Measurements from ENCODE around the gene FBXO11.
A peak's percentile ranks its signal among the peaks of the same experiment; 100 is the strongest.

FBXO11 gene

DNA sequence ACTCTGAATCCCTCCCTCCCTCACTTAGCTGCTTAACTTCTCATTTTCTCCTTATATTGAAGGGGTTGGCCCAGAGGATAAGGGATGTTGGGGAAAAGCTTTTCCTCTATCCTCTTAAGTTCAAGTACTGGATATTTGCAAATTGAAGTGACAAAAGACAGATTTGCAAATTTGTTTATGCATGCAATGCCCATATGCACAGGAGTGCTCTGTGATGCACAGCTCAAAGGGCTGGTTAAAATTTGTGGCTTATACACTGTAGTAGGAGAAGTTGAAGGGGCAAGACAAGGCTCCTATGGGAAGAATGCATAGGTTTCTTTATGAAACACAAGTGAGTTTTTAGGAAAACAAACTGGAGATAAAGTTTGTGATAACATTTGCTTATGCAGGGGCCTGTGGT lies 131.7 kb downstream of the FBXO11 start:
- no peak for DNase-seq (ENCODE audit: low read depth)
- no peak overlapping the region for H3K4me3 ChIP-seq (ENCODE audit: low read depth, low read length)
- TF ChIP-seq, protein P1, sequence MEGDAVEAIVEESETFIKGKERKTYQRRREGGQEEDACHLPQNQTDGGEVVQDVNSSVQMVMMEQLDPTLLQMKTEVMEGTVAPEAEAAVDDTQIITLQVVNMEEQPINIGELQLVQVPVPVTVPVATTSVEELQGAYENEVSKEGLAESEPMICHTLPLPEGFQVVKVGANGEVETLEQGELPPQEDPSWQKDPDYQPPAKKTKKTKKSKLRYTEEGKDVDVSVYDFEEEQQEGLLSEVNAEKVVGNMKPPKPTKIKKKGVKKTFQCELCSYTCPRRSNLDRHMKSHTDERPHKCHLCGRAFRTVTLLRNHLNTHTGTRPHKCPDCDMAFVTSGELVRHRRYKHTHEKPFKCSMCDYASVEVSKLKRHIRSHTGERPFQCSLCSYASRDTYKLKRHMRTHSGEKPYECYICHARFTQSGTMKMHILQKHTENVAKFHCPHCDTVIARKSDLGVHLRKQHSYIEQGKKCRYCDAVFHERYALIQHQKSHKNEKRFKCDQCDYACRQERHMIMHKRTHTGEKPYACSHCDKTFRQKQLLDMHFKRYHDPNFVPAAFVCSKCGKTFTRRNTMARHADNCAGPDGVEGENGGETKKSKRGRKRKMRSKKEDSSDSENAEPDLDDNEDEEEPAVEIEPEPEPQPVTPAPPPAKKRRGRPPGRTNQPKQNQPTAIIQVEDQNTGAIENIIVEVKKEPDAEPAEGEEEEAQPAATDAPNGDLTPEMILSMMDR (conservative IDR thresholded peaks at IDR 0.05; ENCODE audit: low read depth, low read length) = no peak

DNA sequence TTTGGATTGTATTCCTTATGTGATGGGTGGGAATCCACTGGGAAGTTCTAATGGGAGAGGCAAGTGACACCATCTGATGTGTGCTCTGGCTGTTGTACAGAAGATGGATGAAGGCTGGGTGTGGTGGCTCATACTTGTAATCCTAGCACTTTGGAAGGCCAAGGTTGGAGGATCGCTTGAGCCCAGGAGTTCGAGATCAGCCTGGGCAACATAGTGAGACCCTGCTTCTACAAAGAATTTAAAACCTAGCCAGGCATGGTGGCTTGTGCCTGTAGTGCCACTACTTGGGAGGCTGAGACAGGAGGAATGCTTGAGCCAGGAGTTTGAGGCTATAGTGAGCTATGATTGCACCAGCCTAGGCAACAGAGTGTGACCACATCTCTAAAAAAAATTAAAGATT lies 134.0 kb downstream of the FBXO11 start:
- no peak overlapping the region for H3K4me3 ChIP-seq (ENCODE audit: low read depth, low read length)
- TF ChIP-seq, protein P1 (conservative IDR thresholded peaks at IDR 0.05; ENCODE audit: low read depth, low read length) = no peak
- no peak for DNase-seq (ENCODE audit: low read depth)

DNA sequence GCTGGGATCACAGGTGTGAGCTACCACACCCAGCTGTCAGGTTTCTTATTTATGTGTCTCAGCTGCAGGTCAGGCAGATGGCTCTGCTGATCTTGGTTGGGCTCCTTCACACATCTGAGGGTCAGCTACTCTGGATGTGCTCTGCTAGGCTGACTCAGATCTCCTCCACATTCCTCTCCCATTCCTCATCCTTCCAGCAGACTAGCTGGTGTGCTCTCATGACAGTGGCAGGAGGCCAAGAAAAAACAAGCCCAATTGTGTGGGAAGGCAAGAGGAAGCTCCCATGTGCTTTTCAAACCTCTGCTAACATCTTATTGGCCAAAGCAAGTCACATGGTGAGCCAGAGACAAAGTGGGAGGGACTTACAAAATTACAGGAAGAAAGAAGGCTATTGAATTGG lies 135.1 kb downstream of the FBXO11 start:
- DNase-seq (ENCODE audit: low read depth) = peak; percentile 99
- H3K4me3 ChIP-seq (ENCODE audit: low read depth, low read length) = no peak overlapping the region
- TF ChIP-seq, protein P1 (conservative IDR thresholded peaks at IDR 0.05; ENCODE audit: low read depth, low read length) = no peak

DNA sequence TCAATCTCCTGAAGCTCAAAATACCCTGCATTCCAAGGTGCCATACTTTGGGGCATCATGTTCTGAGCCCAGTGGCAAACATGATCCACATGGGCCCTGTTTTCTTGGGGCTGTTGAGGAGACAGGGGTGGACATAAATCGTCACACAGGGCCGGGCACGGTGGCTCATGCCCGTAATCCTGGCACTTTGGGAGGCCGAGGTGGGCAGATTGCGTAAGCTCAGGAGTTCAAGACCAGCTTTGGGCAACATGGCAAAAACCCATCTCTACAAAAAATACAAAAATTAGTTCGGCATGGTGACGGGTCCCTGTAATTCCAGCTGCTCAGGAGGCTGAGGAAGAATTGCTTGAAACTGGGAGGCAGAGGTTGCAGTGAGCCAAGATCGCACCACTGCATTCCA lies 137.0 kb downstream of the FBXO11 start:
- TF ChIP-seq, protein P1 (conservative IDR thresholded peaks at IDR 0.05; ENCODE audit: low read depth, low read length) = no peak
- H3K4me3 ChIP-seq (ENCODE audit: low read depth, low read length) = no peak overlapping the region
- DNase-seq (ENCODE audit: low read depth) = no peak

DNA sequence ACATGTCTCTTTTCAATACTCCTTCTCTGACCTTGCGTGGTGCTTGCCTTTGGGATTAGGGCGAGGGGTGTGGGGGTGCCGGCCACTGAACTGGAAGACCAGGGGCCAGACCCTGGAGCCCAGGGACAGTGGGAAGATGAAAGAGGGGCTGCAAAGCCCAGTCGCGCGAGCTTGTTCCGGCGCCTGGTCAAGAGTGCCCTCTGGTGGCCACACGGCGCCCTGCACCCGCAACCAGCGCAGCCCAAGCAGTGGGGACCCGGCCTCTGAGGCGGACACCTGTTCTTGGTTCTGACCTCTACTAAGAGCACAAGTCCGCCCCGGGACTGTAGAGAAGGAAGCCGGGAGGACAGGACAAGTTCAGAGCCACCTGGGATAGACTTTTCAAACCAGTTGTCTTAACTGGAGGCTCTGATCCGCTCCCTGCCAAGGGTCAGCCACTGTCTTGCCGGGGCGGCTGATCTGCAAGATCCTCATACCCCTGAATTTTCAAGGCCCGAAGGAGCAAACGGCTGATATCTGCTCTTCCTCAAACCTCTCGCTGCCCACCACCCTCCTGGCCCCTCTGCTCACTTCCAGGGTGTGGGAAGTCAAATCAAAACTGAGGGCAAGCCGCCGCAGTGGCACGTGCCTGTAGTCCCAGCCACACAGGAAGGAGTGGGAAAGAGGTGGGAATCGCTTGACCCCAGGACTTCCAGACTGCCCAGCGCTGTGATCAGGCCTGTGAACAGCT lies 138.3 kb downstream of the FBXO11 start:
- peak; percentile 63 for DNase-seq (ENCODE audit: low read depth)
- TF ChIP-seq, protein P1 (conservative IDR thresholded peaks at IDR 0.05; ENCODE audit: low read depth, low read length) = peak; percentile 98
- peak overlapping the region; percentile 38 for H3K4me3 ChIP-seq (ENCODE audit: low read depth, low read length)

DNA sequence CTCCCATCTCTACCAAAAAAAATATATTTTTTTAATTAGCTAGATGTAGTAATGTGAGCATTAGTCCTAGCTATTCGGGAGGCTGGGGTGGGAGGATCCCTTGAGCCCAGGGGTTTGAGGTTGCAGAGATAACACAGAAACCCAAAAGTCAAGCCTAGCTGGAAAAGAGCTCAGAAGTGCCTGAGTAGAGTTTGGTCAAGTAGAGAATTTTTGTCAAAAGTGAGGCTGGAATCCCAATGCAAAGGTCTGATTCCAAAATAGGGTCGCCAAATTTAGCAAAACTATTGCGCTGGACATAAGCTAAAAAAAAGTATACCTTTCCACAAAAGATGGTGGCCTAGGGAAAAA lies 138.8 kb downstream of the FBXO11 start:
- no peak overlapping the region for H3K4me3 ChIP-seq (ENCODE audit: low read depth, low read length)
- no peak for DNase-seq (ENCODE audit: low read depth)
- TF ChIP-seq, protein P1 (conservative IDR thresholded peaks at IDR 0.05; ENCODE audit: low read depth, low read length) = no peak

DNA sequence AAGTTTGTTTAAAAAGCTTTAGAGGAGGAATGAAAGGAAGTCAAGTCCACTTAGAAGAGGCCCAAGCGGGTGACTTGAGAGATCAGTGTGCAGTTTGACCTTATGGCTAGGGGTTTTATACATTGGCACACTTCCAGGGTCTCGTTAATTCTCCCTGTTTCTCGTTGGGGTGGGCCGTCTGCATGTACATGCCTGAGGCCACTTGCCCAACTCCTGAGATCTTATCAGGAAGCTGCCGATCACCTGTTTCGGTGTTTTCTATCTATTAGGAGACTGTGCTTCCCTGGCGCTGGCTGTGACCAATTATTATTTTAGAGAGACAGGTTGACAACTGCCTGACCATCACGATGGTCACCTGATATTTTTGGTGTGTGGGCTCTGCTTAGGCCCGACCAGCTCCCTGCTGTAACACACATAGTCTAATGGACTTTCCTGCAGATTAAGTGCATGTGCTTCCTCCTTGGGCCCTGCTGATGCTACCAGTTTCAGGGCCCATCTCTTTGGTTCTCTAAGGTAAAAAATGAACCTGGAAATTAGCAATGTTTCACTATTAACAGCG lies 154.4 kb downstream of the FBXO11 start:
- TF ChIP-seq, protein P1 (conservative IDR thresholded peaks at IDR 0.05; ENCODE audit: low read depth, low read length) = no peak
- peak; percentile 38 for DNase-seq (ENCODE audit: low read depth)
- no peak overlapping the region for H3K4me3 ChIP-seq (ENCODE audit: low read depth, low read length)
